C4-2B (cell line): Measurements from ENCODE around the gene KCNQ1OT1.

Source experiments
- H3K27ac ChIP-seq: fragments of 450-650 bp; 2 replicates; pipeline ENCODE4 v1.5.1; 2017
- ZFX ChIP-seq: fragments of 450-650 bp; IDR thresholded peaks from 2 replicates; pipeline ENCODE4 v1.6.1; 2017
- TF ChIP-seq, protein P1 (sequence below): fragments of 450-650 bp; conservative IDR thresholded peaks from 2 replicates; pipeline ENCODE4 v1.5.1; 2017; ENCODE audit warnings: mild to moderate bottlenecking

The KCNQ1OT1 gene

GRCh38 chr11:2698386-2699184 is 1.2 kb downstream of the KCNQ1OT1 start:
- TF ChIP-seq, protein P1, sequence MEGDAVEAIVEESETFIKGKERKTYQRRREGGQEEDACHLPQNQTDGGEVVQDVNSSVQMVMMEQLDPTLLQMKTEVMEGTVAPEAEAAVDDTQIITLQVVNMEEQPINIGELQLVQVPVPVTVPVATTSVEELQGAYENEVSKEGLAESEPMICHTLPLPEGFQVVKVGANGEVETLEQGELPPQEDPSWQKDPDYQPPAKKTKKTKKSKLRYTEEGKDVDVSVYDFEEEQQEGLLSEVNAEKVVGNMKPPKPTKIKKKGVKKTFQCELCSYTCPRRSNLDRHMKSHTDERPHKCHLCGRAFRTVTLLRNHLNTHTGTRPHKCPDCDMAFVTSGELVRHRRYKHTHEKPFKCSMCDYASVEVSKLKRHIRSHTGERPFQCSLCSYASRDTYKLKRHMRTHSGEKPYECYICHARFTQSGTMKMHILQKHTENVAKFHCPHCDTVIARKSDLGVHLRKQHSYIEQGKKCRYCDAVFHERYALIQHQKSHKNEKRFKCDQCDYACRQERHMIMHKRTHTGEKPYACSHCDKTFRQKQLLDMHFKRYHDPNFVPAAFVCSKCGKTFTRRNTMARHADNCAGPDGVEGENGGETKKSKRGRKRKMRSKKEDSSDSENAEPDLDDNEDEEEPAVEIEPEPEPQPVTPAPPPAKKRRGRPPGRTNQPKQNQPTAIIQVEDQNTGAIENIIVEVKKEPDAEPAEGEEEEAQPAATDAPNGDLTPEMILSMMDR: no peak
- TF ChIP-seq ZFX: no peak
- H3K27ac ChIP-seq: peak overlapping the region; percentile 83

GRCh38 chr11:2697866-2698265 is 1.9 kb downstream of the KCNQ1OT1 start:
- TF ChIP-seq, protein P1: no peak
- TF ChIP-seq ZFX: no peak
- no peak overlapping the region for H3K27ac ChIP-seq

- TF ChIP-seq, protein P1: no peak
- no peak for TF ChIP-seq ZFX
- no peak overlapping the region for H3K27ac ChIP-seq
These were observed 3.3 kb downstream of the KCNQ1OT1 start for GRCh38 chr11:2696455-2696854.

DNA sequence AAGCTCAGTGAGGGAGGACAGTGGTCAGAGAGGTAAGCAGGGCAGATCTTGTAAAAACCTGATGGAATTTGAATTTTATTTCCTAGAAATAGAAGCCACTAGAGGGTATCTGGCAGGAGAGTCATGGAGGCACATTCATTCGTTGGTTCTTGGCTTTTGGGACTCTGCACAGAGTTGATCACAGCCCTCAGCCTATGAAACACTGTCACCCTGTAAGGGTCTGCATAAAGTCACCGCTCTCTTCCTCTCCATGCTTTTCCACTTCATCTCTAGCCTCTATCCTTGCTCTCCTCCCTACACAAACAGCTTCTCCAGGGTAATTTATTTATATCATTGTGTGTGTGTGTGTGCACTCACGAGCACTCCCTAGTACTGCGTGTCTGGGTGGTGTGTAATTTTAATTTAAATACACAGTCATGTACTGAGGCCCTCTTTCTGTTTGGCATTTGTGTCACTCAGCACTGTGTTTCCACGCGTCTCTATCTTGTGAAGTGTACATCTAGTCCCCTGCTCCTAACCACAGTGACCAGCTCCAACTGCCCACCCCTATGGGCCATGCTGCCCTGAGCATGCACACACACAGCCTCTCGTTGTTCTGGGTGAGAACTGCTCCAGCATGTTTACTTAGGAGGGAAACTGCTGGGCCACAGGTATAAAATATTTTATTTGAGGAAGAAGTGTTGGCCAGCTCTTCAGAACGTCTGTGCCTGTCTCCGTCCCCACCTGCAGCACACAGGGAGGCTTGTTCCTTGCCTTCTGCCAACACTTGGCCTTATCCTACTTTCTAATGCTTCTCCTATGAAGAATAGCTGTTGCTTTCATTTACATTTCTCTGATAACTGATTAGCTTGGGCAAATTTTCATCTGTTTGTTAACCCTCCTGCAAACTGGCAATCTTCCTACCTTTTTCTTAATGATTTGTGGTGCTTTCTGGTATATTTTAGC is 4.5 kb downstream of the KCNQ1OT1 start:
- H3K27ac ChIP-seq: no peak overlapping the region
- TF ChIP-seq, protein P1: no peak
- no peak for TF ChIP-seq ZFX

DNA sequence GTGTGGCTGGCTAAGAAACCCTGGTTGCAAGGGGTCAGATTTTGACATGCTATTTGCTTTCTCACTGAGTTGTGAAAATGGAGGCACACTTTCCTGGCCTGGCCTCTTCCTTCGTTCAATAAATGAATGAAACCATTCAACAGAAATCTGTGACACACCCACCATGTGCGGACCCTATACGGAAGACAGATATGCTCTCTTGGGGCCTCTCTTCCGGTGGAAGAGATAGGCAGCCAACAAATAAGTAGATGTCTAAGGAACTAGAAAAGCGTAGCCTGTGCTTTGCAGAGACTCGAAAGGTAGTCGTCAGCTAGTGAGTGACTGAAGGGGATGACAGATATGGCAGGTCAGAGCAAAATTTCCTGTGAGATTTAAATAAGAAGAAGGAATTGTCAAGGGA is 5.3 kb downstream of the KCNQ1OT1 start:
- no peak overlapping the region for H3K27ac ChIP-seq
- no peak for TF ChIP-seq ZFX
- TF ChIP-seq, protein P1: no peak

DNA sequence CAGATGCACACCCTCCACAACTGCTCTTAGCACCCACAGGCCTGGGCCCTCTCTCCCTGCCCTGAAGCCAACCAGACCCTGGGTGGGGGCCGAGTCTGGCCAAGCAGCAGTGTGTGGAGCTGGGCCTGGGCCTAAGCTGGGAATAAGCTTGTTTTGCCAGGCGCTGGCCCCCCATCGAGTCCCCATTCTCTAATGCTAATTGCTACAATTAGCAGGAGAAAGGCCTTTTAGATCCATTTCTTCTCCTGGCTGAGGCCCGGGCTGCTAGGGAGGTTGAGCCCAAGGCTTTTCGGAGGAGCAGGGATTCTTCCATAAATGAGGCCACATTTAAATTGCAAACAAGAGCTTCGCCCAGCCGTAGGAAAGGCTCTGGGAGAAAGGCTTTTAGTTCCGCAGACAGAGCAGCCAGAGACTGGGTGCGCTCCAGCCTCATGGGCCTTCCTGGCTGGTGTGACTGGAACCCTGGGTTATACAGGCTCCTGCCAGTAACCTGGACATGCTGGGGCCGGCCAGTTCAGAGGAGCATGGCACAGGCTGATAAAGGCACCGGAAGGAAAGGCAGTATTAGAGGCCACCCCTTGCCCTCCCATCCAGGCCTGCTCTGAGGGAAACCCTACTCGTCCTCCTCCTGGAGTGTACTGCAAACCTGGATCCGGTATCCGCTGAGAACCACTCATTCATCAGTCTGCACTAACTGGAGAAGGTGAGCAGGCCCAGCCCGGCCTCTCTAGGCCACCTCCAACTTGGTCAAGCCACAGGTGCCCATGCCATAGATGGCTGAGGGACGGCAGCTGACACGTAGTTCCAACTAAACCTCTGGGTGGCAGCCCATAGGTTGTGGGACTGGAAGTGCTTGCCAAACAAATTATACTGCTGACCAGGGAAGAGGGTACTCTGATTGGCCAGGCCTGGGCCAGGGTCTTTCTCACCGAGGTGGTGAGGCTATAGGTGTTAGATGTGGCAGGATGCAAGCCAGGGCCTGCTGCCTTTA is 6.2 kb downstream of the KCNQ1OT1 start:
- H3K27ac ChIP-seq: no peak overlapping the region

More for the DNA sequence above, 6.2 kb downstream of the KCNQ1OT1 start:
- TF ChIP-seq ZFX: no peak
- TF ChIP-seq, protein P1: no peak
